K562 (cell line): ENCODE measurements around the gene TMCC1. TPM values are rescaled to one million over a fixed set of nuclear protein-coding genes. Genes with fewer than 3 reads are reported as not detected.

ENCODE experiments used
- JUND ChIP-seq, 2 experiments: IDR thresholded peaks; 2 replicates in 1 of 2; 3 replicates in 1 of 2; pipeline ENCODE4 v1.6.1; 2011; ENCODE audit warnings: borderline replicate concordance in 2 of 2, low read depth in 2 of 2, low read length in 2 of 2, improper control_type of control experiment in 1 of 2, missing biosample characterization in 1 of 2, missing genetic modification characterization in 1 of 2, missing genetic modification reagents in 1 of 2
- RAD21 ChIP-seq, 2 experiments: fragments of 250-450 bp in 1 of 2; fragments of 450-650 bp in 1 of 2; sonication (Bioruptor Pico) in 1 of 2; formaldehyde crosslinking in 1 of 2; IDR thresholded peaks in 1 of 2; conservative IDR thresholded peaks in 1 of 2; 2 replicates each; pipeline versions ENCODE4 v1.4.0 to v1.8.0; 2020 to 2022; ENCODE audit warnings: mild to moderate bottlenecking in 2 of 2, moderate library complexity in 1 of 2
- TAF9B ChIP-seq: fragments of 450-650 bp; IDR thresholded peaks from 2 replicates; pipeline ENCODE4 v1.6.1; 2018; ENCODE audit warnings: mild to moderate bottlenecking; ENCODE audit not compliant: partially characterized antibody
- ZKSCAN3 ChIP-seq: fragments of 250-450 bp; sonication (Bioruptor Pico); IDR thresholded peaks from 2 replicates; pipeline ENCODE4 v1.4.0; 2020
- ZMIZ1 ChIP-seq, 2 experiments: fragments of 150-350 bp in 1 of 2; IDR thresholded peaks; 2 replicates each; pipeline ENCODE4 v1.6.1; 2012 to 2016; ENCODE audit warnings: low read depth in 2 of 2, low read length in 2 of 2, mild to moderate bottlenecking in 1 of 2, moderate library complexity in 1 of 2
- polyA plus RNA-seq, 8 experiments: library from polyadenylated mRNA; depleted of rRNA in 4 of 8; stranded (reverse) in 5 of 8; unstranded in 3 of 8; fragments of >200 nt; fragmentation: Nextera tagmentation in 2 of 8; fragmentation: Illumina TruSeq in 1 of 8; extraction: Ambion mirVana in 2 of 8; extraction: Trizol in 1 of 8; gene quantifications; 2 replicates each; pipeline versions ENCODE4 v1.2.1 to v1.2.3, GENCODE V29; 2011 to 2014; ENCODE audit warnings: inconsistent platforms in 1 of 8, missing spikeins in 1 of 8
- total RNA-seq, 7 experiments: library from RNA; depleted of rRNA in 6 of 7; stranded (reverse); fragments of >200 nt in 6 of 7; fragmentation: Illumina TruSeq in 2 of 7; extraction: Trizol in 2 of 7; gene quantifications; 2 replicates each; pipeline versions ENCODE4 v1.2.1 to v1.2.3, GENCODE V29; 2011 to 2021; ENCODE audit warnings: low replicate concordance in 1 of 7
- TF ChIP-seq, protein P1 (sequence below), 2 experiments: fragments of 450-650 bp in 1 of 2; sonication (generic) in 1 of 2; formaldehyde crosslinking in 1 of 2; IDR thresholded peaks in 1 of 2; conservative IDR thresholded peaks in 1 of 2; 2 replicates each; pipeline versions ENCODE4 v1.6.1 to v1.8.1; 2016 to 2023; ENCODE audit warnings: mild to moderate bottlenecking in 2 of 2, moderate library complexity in 2 of 2, inconsistent platforms in 1 of 2, missing genetic modification reagents in 1 of 2
- TF ChIP-seq, protein P2 (sequence below): fragments of 250-450 bp; sonication (Bioruptor Pico); IDR thresholded peaks from 2 replicates; pipeline ENCODE4 v1.5.0; 2021; ENCODE audit warnings: mild to moderate bottlenecking, moderate library complexity
- TF ChIP-seq, protein P3 (sequence below), 3 experiments: IDR thresholded peaks in 2 of 3; conservative IDR thresholded peaks in 1 of 3; 2 replicates each; pipeline ENCODE4 v1.5.1; 2011 to 2012; ENCODE audit warnings: low read length in 3 of 3, mild to moderate bottlenecking in 3 of 3, control low read depth in 2 of 3, improper control_type of control experiment in 1 of 3, inconsistent platforms in 1 of 3, low read depth in 1 of 3, mixed read lengths in 1 of 3, moderate library complexity in 1 of 3; ENCODE audit not compliant: insufficient read depth in 2 of 3

The TMCC1 gene
- total and polyA plus RNA-seq, 9 of the 15 experiments (the other 6 are each of a cell fraction or from before 2014, with no cell fraction given), result 0.89 to 8.7 (median 4.0) TPM

DNA sequence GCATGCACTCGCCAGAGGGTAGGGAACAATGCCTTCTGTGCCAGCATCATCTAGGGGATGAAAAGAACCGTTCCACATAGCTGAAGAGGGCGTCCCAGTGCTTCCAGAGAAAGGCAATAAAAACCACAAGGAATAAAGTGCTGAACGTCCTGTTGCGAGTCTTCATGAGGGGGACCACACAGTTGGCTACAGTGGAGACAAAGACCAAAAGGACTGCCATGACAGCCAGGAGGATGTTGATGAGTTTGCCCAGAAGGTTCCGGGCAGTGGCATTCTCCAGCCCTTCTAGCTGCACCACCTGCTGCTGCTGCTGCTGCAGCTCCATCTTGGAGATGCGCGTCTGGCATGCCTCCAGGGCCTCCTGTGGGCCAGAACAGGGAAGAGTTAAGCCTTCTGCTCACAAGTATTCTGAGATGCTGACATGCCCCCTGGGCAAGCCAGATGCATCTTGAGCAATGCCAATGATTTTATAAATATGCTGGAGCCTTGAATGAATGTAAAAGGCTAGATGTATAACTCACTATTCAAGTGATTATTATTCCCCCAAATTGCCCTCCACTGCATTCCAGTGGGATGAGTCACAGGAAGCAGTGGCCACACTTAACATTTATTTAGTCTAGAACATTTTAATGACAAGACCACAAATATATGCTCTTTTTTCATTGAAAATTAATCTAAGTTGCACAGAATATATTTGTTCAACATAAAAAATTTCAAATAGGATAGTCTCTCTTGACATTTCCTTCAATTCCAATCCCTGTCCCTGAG lies 241.9 kb downstream of the TMCC1 start (continued):
- TF ChIP-seq ZMIZ1 (IDR thresholded peaks at IDR 0.05; ENCODE audit: low read depth in 2 of 2, low read length in 2 of 2) (no peak), ZKSCAN3 (no peak), JUND (IDR thresholded peaks at IDR 0.05; ENCODE audit: borderline replicate concordance, low read depth, low read length) (peak; percentile 55; the same call in 1 of the 2 replicates), JUND (tag; IDR thresholded peaks at IDR 0.05; ENCODE audit: borderline replicate concordance, low read depth, low read length) (peak; percentile 30; the same call in 1 of the 3 replicates), RAD21 (CRISPR knock-in tag; conservative IDR thresholded peaks at IDR 0.05 in 1 of 2, IDR thresholded peaks at IDR 0.05 in 1 of 2) (peak in 1 of 2 experiments; percentile 21; a peak in 1 of 4 replicates), TAF9B (no peak)
- TF ChIP-seq, protein P1, sequence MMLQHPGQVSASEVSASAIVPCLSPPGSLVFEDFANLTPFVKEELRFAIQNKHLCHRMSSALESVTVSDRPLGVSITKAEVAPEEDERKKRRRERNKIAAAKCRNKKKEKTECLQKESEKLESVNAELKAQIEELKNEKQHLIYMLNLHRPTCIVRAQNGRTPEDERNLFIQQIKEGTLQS (IDR thresholded peaks at IDR 0.05), result peak; percentile 34; the same call in 1 of the 2 replicates
- TF ChIP-seq, protein P1 (CRISPR knock-in tag; conservative IDR thresholded peaks at IDR 0.05), result no peak
- TF ChIP-seq, protein P2, sequence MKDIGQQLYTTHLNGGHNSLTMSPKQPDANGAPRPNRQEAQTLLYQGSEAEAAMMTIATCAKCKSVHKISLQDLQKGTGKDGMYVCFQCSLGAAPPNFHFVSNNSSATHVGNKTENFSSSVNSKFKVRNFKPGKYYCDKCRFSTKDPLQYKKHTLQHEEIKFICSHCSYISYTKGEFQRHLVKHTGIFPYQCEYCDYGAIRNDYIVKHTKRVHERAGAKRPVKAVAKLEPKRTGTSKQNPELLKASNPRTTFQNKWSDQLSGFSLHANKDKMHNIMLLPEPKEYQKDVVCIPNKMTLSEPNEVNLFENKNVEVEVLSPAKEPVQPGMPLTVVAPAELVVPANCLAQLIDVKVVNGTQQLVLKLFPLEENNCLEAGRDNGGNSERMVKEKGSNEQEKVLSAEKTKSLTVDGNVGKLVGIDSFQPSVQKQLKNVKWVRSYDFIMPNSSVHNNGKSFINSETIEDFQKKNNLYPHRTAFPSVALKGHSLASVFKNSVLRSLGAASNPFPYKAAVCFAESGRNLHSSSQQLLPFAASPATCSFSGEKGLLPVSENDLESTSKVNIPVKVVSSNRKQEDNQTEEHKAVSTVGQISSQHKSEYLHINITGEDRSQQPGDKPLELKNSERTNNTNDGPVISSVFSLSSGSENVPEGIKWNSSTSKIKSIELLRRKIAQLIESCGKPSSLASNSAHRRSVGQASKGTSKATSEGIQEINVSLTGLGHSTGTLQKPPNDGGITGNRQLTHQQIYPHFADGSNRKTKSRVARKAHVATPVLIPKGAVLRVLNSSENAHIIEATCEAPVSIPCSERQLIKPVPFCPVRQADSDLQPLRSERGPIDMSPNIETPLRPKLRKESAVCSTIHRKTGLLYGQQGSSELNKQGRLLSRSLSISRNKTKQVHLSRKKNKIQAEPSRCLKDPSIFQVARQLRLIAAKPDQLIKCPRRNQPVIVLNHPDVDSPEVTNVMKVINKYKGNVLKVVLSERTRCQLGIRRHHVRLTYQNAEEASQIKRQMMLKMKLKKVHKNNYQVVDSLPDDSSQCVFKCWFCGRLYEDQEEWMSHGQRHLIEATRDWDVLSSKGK (CRISPR knock-in tag), result no peak
- TF ChIP-seq, protein P3, sequence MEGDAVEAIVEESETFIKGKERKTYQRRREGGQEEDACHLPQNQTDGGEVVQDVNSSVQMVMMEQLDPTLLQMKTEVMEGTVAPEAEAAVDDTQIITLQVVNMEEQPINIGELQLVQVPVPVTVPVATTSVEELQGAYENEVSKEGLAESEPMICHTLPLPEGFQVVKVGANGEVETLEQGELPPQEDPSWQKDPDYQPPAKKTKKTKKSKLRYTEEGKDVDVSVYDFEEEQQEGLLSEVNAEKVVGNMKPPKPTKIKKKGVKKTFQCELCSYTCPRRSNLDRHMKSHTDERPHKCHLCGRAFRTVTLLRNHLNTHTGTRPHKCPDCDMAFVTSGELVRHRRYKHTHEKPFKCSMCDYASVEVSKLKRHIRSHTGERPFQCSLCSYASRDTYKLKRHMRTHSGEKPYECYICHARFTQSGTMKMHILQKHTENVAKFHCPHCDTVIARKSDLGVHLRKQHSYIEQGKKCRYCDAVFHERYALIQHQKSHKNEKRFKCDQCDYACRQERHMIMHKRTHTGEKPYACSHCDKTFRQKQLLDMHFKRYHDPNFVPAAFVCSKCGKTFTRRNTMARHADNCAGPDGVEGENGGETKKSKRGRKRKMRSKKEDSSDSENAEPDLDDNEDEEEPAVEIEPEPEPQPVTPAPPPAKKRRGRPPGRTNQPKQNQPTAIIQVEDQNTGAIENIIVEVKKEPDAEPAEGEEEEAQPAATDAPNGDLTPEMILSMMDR (IDR thresholded peaks at IDR 0.05 in 2 of 3, conservative IDR thresholded peaks at IDR 0.05 in 1 of 3; ENCODE audit: insufficient read depth in 2 of 3, low read depth in 1 of 3, low read length in 3 of 3), result 0 out of 6 replicates have a peak, but pooled peaks of 1 of the 3 experiments have one; percentile 9
- TF ChIP-seq, all 486 proteins: peak for 6
